Measurements from ENCODE around the gene IGSF3.

IGSF3 gene

DNA sequence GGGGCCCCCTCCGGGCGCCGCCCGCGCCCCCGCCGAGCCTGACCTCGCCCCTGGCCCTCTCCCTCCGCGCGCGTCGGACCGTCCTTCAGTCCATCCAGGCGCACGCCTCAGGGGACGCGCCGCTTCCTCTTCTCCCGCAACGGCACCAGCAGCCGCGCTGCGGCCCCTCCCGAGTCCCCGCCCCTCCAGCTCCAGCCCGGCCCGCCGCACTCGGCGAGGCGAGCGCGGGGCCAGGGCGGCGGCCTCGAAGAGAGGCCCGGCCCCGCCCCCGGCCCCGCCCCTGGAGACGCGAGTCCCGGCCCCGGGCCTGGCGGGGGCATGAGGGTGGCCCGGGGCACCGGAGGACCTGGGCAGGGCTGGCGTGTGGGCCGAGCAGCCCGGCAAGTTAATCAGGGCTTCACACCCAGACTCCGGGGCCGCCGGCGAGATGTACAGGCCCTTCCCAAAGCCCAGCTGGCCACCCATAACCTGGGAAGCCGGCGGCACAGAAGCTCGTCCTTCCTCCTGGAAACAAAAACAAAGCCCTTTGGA, at the start of gene IGSF3:
TSS of gene IGSF3 (minus strand) at position 159 of the 531 bp plus-strand sequence. CDS start 1,407 bp downstream, outside the sequence.
- peak in 1 of 2 donors; percentile 37 for DNase-seq (ENCODE audit: low read depth in 2 of 2)

DNA sequence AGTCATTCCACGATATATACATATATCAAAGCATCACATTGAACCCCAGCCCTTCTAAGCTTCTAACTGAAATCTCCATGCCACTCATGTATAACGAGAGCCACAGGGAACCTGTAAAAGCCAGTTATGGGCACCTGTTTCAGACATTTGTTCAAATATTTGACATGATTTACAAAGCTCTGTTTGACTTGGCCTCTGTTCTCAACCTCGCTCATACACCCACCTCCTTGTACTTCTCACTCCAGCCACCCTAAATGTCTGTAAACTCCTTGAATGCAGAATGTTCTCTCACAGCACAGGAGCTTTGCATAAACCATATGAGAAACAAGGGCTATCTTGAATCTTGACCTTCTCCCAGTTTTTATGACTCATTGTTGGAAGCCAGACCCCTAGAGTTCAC, 49.8 kb upstream of the IGSF3 start:
- DNase-seq (ENCODE audit: low read depth in 2 of 2), result no peak

DNA sequence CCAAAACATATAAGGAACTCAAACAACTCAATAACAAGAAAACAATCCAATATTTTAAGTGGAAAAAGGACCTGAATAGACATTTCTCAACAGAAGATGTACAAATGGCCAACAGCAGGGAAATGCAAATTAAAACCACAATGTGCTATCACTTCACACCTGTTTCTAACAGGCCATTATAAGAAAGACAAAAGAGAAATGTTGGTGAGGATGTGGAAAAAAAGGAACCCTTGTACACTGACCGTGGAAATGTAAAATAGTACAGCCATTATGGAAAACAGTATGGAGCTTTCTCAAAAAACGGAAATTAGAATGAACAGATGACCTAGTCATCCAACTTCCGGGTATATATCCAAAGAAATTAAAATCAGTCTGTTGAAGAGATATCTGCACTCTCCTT, 48.9 kb upstream of the IGSF3 start:
- DNase-seq (ENCODE audit: low read depth in 2 of 2), result no peak

DNA sequence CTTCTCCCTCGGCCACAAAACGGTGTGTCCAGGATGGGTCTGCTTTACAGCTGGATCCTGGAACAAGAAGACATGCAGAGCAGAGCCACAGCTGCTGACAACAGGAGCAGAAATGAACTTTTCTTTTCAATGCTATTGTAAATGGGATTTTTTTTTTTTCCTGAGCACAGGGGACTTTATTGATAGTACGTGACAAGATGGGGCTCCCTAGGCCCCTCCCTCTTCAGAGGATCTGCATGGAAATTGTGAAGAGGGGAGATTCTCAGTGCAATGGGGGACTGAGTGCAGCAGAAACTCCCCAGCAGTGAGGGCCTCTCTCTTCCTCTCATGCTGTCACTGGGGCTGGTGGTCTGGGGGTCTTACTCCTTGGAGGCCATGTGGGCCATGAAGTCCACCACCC, 45.9 kb upstream of the IGSF3 start:
- no peak for DNase-seq (ENCODE audit: low read depth in 2 of 2)

DNA sequence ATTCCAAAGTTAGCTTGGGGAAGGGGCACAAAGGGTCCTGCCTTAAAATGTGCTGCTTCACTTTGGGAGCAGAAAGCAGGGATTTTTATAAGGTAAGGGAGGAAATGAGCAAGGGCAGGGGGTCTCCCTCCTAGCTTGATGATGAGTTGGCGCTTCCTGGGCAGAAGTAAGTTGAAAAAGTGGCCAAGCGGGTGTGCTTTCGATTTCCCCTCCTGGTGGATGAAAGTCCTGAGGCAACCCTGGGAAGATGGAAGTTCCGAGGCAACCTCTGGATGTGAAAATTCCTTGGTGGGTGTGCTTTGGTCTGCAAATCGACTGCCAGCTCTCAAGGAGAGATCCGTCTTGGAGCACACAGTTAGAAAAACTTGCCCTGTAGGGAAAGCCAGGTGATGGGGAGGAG, 45.0 kb upstream of the IGSF3 start:
- DNase-seq (ENCODE audit: low read depth in 2 of 2), result no peak

DNA sequence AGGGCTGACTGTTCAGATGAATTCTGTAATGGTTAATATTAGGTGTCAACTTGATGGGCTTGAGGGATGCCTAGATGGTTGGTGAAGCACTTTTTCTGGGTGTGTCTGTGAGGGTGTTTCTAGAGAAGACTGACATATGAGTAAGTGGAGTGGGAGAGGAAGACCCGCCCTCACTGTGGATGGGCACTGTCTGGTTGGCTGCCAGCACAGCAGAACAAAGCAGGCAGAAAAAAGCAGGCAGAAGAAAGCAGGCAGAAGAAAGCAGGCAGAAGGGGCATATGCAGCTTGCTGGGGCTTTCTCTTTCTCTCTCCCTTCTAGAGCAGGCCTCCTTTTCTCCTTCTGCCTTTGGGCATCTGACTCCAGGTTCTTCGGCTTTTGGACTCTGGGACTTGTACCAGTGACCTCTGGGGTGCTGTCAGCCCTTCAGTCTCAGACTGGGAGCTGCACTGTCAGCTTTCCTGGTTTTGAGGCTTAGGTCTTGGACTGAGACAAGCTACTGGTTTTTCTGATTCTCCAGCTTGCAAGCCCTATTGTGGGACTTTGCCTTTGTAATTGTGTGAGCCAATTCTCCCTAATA, 43.8 kb upstream of the IGSF3 start:
- DNase-seq (ENCODE audit: low read depth in 2 of 2), result no peak

DNA sequence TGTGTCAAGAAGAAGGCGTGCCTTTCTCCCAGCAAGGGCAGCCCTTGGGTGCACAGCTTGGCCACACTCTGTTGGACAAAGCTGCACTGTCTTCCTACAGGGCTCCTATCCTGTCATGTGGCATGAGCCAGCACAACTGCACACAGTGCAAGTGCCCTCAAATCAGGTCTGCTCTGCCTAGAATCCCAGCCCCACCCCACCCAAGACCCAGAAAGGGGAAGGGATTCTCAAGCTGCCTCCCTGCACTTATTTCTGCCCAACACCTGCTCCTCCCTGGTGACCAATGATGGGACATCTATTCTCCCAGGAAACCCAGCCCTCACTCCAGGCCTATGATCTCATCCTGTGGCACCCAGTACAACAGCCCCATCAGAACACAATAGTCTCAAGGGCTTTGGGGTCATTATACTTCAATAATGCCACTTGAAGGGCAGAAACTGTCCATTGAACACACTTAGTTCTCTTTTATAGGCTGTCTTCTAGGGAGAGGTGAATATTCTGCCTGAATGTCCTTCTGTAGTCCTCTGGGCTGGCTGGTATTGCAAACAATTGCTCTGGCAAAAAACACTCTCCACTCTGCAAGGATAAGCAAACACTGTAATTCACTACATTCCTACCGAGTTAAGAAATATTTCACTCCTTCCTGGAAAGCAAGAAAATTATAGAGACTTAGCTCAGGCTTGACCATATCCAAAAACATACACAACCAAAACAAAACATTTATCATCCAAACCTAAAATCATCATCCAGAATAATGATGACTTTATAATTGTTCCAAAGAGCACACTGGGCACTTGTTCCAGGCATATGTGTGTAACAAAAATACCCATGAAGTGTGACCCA, 43.1 kb upstream of the IGSF3 start:
- DNase-seq (ENCODE audit: low read depth in 2 of 2), result no peak

DNA sequence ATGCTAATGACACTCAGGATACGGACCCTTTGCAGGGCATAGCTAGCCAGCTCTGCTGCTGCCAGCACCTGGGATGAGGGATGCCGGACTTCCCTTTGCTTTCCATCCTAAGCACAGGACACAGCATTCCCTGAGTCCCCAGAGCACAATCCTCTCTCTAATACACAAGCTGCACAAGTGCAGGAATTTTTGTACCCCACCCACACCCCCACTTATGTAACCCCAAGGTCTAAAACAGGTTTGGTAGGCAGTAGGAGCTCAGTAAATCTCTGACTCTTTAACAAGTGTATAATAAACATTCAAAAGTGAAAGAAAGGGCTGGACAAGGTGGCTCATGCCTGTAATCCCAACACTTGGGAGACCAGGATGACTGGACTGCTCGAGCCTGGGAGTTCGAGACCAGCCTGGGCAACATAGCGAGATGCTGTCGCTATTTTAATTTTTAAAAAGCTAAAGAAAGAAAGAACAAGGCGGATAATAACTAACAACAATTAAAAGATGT, 42.2 kb upstream of the IGSF3 start:
- no peak for DNase-seq (ENCODE audit: low read depth in 2 of 2)

DNA sequence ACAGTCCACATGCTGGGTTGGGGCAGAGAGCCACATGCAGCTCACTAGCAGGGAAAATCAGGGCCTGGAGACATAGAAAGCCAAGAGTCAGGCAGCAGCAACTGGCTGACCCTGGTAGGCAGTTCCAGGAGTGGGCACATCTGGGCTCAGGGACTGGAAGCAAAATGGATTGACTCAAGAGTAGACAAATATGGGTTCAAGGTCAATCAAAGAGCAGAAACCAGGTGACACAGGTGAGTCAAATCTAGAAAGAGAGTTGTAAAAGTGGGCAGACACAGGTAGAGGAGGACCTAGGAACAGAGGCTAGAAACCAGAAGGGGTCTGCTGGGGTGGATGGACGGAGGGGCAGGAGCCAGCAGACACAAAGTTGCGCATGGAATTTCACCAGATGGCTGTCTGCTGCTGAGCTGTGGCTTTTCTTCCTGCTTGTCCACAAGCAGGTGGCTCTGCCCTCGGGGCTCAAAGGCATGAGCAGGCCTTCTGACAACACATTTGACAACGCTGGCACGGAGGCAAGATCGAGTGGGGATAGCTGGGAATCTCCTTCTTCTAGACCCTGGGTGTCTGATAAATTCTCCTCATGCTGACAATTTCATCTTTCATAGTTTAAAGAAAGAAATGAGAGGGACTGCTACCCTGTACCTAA, 40.8 kb upstream of the IGSF3 start:
- no peak for DNase-seq (ENCODE audit: low read depth in 2 of 2)

DNA sequence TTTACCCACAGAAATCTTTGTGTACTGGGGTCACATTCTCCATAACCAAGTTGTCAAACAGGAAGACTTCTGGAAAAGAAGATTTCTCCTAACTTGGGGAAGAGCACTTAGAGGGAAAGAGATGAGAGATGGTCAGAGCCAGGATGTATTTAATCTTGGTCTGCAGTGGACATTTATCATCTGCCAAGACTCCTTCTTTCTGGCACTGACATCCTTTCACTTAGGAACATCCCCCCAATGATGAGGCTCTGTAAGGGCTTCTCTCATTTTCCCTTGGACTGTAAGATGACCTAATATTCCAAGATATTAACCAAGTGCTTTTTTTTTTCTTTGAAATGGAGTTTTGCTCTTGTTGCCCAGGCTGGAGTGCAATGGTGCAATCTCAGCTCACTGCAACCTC, 39.3 kb upstream of the IGSF3 start:
- DNase-seq (ENCODE audit: low read depth in 2 of 2), result no peak

DNA sequence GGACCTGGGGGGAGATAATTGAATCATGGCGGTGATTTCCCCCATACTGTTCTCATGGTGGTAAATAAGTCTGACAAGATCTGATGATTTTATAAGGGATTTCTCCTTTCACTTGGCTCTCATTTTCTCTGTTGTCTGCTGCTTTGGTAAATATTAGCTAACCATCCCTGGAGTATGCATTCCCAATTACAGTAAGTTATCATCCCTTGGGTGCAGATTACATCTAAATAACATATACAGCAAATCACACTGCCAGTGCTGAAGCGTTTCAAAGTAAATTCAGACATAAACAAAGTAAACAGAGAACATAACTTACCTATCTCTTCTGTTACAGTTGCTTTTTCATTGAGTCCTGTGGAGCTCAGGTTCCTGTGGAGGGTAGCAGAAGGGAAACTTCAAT, 38.6 kb upstream of the IGSF3 start:
- DNase-seq (ENCODE audit: low read depth in 2 of 2), result no peak

DNA sequence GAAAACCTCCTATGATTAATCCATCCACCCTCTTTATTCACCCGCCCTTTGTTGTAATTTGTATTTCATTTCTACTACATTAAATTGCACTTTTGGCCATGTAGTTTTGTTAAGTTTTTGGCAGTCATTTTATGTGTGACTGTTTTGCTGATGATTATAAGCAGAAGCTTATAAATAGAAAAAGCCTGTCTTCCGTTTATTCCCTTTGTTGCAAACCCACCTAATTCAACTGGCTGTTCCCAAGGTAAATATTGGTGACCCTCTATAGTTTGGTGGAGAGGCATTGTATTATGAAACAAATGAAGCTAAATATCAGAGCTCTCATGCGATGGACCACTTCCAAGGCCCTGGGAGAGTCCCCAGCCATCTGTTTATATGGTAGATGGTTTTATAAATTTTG, 36.7 kb upstream of the IGSF3 start:
- DNase-seq (ENCODE audit: low read depth in 2 of 2), result no peak

DNA sequence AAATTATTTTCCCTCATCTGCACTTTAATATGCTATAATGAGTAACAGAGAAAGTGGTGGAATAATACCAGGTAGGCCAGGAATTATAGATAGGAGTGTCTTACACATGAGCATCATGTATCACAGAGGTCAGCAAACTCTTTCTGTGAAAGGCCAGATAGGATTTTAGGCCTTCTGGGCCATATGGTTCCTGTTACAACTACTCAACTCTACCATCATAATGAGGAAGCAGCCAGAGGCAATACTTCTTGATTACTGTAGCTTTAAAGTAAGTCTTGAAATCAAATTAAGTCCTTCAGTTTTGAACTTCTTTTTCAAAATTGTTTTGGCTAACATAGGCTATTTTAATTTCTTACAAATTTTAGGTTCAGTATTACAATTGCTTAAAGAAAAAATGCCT, 32.1 kb upstream of the IGSF3 start:
- no peak for DNase-seq (ENCODE audit: low read depth in 2 of 2)

DNA sequence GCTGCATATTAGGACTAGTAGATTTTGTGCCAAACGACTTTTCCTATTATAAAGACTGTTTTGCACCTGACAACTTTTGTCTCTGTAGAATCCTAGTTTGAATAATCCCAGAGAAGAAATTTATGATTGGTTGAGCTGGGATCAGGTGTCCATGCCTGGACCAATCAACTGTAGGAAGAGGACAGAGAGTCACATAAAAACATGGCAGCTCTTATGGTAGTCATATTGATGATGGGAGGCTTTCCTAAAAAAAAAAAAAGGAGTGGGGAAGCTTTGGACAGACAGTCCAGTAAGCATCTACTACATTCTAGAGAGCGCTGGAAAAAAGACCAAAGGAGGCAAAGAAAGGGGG, 30.7 kb upstream of the IGSF3 start:
- DNase-seq (ENCODE audit: low read depth in 2 of 2), result no peak

DNA sequence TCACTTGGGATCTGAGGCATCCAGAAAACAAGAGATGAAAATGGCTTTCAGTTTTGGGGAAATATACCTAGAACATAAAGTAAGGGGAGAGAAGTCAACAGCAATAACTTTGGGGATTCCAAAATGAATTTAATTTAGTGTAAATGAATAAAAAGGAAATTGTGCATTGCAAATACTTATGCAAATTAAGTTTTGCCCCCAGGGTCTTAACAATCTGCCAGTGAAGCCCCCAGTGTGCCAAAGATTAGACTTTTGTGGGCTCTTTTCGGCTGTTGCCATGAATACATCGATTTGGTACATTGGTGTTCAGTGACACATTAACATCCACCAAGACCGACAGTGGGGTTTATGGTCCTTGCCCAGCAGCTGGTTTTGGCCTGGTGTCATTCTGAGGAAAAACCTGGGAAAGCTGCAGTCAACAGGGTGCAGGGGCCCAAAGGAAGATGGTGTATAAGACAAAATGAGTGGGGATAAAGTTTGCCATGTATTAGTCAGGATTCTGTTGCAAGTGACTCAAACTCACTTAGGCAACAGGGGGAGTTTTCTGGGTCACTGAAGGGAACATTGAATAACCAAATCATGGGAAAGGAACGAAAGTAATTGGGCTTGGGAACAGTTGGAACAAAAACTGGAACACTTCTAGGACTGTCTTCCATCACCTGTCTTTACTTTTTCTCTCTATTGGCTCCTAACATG, 30.2 kb upstream of the IGSF3 start:
- DNase-seq (ENCODE audit: low read depth in 2 of 2), result no peak

DNA sequence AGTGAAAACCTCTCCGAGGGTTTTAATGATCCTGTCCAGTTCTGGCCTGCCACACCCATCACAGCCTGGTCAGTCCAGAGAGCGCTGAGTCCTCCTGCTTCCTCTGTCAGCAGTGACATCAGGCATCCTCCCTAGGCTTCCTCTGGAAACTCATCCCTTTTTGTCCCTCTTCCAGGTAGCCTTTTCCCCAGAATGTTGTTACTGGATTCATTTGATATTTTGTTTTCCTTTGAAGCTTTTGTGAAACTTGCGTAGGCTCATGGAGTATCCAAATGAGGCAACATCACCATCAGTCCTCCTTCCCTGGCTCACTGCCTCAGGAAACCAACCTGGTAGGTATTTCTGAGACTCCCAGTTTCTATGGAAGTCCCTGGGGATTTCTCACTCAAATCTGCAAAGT, 27.0 kb upstream of the IGSF3 start:
- DNase-seq (ENCODE audit: low read depth in 2 of 2), result no peak

DNA sequence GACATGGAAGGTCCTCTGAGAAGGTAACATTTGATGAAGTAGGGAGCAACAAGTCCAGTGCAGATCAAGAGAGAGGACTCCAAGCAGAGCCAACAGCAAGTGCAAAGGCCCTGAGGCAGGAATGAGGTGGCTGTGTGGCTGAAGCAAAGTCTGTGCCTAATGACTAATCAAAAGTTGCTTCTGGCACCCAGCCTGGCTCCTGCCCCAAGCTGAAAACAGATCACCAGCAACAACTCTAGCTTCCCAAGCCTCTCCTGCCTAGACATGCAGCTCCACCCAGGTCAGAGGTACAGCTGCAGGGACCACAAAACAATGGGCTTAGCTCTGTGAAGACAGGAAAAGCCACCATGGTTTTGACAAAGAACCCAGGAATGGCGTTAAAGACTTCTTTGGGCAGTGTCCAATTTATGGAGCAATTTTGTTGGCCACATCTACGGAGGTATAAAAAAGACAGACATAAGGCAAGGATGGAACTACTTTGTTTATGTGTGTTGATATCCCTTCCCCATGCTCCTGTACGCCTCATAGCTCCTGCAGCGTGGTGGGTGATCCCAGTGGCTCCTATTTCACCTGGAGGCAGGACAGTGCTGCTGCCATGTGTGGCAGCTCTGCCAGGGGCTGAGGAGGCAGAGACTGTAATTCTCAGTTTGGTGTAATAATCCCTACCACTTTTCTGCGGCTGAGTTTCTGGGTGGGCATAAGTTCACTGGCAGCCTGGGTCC, 26.4 kb upstream of the IGSF3 start:
- DNase-seq (ENCODE audit: low read depth in 2 of 2), result no peak

DNA sequence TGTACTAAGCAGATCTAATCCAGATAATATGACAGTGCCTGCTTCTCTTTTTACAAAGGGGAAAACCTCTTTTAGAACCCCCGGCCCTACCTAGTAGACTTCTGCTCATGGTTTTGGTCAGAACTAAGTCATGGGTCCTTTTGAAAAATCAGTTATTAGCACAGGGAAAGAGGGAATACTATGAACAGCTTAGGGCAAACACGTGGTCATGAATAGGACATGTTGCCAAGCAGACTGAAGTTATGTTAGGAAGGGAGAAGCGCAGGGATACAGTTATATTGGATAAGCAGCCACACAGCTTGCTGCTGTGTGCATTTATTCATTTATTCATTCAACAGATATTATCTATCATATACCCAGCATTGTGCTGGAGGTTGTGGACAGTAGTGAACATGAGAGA, 25.3 kb upstream of the IGSF3 start:
- DNase-seq (ENCODE audit: low read depth in 2 of 2), result no peak

DNA sequence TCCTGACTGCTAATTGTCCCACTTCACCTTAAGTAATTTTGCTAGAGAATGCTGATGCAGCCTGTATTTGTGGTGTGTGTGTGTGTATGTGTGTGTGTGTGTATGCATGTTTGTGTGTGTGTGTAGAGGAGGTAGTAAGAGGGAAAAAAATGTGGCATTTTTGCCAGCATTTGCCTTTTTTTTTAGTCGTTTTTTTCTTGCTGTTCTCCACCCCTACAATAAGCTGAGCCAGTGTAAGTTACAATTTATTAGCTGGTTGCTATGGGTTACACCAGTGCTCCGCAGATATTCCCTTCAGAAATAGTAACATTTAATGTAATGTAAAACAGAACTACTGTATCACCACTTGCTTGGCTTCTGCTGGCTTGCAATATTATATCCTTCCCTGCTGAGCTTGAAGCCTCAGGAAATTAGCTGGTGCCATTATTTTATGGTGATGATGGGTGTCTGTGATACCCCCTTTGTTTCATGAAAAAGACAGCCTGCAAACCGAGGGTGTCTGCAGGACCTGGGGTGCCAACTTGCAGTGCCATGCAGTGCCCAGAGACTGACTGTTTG, 23.4 kb upstream of the IGSF3 start:
- no peak for DNase-seq (ENCODE audit: low read depth in 2 of 2)

DNA sequence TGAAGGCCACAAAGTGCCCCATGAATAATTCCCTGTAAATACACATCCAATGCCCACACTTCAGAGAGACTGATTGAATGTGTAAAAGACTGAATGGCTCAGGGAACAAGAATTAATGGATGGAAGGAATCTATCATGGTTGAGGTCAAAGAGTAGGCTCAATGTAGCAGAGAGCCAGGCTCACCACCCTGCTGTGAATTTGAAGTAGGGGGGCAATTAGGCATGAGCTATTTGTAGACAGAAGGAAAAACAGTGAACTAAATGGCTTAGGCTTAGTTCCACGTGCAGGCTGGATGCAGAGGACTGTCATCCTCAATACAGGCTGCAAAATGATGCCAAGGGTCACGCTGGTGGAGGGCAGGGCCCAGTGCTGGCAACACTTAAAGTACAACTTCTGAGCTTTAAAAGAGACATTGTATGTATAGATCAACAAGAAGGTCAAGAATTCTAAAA, 22.9 kb upstream of the IGSF3 start:
- DNase-seq (ENCODE audit: low read depth in 2 of 2), result no peak

DNA sequence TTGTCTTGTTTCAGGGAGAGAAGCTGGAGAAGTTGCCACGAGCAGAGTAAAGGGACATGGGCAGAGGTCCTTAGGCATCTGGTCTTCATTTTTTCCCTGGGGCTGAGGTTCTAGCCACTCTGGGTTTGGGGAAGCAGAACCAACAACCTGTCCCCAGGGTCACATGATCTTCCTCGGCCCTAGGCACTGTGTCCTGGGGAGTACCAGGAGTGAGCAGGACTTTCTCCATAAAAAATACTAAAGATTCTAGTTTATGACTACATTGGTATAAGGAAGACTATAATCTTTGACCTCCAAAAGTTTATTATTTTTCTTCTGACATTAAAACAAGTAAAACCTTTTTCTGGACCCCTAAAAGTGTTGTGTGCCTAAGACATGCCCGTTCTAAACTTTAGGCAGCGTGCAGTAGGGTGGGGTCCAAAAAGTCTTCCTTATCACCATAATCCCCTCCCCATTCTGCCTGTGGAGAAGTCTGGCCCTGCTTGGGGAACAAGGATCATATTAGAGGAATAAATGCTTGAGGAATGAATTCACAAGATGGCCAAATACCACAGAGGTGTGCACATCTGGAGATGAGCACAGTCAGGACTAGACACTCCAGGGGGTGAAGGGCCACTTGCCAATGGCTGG, 19.3 kb upstream of the IGSF3 start:
- no peak for DNase-seq (ENCODE audit: low read depth in 2 of 2)
